ENCODE measurements around the gene CXXC5. TPM values are rescaled to one million over a fixed set of nuclear protein-coding genes. Genes with fewer than 3 reads are reported as not detected.
"Not testable (repeated sequence)": the region's sequence is repeated elsewhere in the genome, so short reads cannot be mapped to it uniquely, and the experiment has no call there.

CXXC5 gene
- total RNA-seq, 1 experiment from 2014 or later, result 97.2 TPM

DNA sequence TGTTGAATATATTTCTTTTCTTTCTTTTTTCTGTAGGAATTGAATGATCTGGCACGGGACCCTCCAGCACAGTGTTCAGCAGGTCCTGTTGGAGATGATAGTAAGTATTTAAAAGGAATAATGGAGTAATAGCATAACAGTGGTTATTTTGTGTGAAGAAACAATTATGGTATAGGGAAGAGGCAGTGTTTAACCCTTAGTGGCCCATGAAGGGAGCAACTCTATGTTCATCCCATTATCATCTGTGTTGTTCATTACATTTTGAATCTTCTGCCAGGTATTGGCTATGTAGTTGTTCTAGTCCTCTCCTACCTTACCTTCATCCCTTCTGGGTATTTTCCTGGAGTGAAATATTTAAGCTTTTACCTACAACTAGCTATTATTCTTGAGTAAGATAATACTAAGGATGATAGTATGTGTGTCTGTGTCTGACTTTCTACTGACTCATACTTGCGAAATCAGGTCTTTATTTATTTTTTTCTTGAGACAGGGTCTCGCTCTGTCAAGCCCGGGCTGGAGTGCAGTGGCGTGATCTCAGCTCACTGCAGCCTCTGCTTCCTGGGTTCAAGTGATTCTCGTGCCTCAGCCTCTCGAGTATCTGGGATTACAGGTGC is 47.7 kb upstream of the CXXC5 start:
- POLR2A ChIA-PET, result no interaction called here
- no peak overlapping the region for H3K27ac Mint-ChIP-seq
- peaks cover 28% of the 10 kb centered on the region for H3K36me3 Mint-ChIP-seq
- no peaks in the 10 kb centered on the region for H3K27me3 Mint-ChIP-seq (ENCODE audit: low read depth)
- CTCF ChIA-PET, result interaction anchor here (0.6 kb wide), 1 partner anchor 29 kb away, joined by 3 read pairs; no protein-coding TSS in a partner anchor
- H3K4me3 Mint-ChIP-seq, result no peak overlapping the region
- H3K9me3 Mint-ChIP-seq, result no peaks in the 10 kb centered on the region
- TF ChIP-seq, protein P1, sequence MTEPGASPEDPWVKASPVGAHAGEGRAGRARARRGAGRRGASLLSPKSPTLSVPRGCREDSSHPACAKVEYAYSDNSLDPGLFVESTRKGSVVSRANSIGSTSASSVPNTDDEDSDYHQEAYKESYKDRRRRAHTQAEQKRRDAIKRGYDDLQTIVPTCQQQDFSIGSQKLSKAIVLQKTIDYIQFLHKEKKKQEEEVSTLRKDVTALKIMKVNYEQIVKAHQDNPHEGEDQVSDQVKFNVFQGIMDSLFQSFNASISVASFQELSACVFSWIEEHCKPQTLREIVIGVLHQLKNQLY (CRISPR knock-in tag; IDR thresholded peaks at IDR 0.05), result no peak
- TF ChIP-seq, protein P2, sequence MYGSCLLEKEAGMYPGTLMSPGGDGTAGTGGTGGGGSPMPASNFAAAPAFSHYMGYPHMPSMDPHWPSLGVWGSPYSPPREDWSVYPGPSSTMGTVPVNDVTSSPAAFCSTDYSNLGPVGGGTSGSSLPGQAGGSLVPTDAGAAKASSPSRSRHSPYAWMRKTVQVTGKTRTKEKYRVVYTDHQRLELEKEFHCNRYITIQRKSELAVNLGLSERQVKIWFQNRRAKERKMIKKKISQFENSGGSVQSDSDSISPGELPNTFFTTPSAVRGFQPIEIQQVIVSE (CRISPR knock-in tag; IDR thresholded peaks at IDR 0.05; ENCODE audit: borderline replicate concordance), result no peak
- TF ChIP-seq MYBL2 (CRISPR knock-in tag; IDR thresholded peaks at IDR 0.05), result no peak
- no peak for TF ChIP-seq SMAD4 (CRISPR knock-in tag; IDR thresholded peaks at IDR 0.05)
- no peak for TF ChIP-seq ATF1 (CRISPR knock-in tag; IDR thresholded peaks at IDR 0.05)
- TF ChIP-seq, protein P3, sequence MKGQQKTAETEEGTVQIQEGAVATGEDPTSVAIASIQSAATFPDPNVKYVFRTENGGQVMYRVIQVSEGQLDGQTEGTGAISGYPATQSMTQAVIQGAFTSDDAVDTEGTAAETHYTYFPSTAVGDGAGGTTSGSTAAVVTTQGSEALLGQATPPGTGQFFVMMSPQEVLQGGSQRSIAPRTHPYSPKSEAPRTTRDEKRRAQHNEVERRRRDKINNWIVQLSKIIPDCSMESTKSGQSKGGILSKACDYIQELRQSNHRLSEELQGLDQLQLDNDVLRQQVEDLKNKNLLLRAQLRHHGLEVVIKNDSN (CRISPR knock-in tag; IDR thresholded peaks at IDR 0.05), result no peak
- ATAC-seq (no peak), DNase-seq (ENCODE audit: low spot score) (no peak)
- no peaks in the 10 kb centered on the region for H3K4me1 Mint-ChIP-seq

DNA sequence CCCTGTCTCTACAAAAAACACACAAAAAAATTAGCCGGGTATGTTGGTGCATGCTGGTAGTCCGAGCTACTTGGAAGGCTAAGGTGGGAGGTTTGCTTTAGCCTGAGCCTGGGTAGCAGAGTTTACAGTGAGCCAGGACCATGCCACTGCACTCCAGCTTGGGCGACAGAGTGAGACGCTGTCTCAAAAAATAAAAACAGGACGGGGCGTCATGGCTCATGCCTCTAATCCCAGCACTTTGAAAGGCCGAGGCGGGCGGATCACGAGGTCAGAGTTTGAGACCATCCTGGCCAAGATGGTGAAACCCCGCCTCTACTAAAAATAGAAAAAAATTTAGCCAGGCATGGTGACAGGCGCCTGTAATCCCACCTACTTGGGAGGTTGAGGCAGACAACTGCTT is 46.7 kb upstream of the CXXC5 start:
- TF ChIP-seq IRF2 (CRISPR knock-in tag; IDR thresholded peaks at IDR 0.05; ENCODE audit: borderline replicate concordance, low read depth) (no peak), ZNF423 (CRISPR knock-in tag; IDR thresholded peaks at IDR 0.05) (no peak), ETV6 (CRISPR knock-in tag; IDR thresholded peaks at IDR 0.05) (no peak), ZNF416 (CRISPR knock-in tag; IDR thresholded peaks at IDR 0.05) (no peak), NR1H2 (CRISPR knock-in tag; IDR thresholded peaks at IDR 0.05) (no peak), JAZF1 (CRISPR knock-in tag; IDR thresholded peaks at IDR 0.05) (no peak), TCF7 (CRISPR knock-in tag; IDR thresholded peaks at IDR 0.05; ENCODE audit: low read depth) (no peak), EMX1 (CRISPR knock-in tag; IDR thresholded peaks at IDR 0.05) (no peak)
- TF ChIP-seq, protein P4, sequence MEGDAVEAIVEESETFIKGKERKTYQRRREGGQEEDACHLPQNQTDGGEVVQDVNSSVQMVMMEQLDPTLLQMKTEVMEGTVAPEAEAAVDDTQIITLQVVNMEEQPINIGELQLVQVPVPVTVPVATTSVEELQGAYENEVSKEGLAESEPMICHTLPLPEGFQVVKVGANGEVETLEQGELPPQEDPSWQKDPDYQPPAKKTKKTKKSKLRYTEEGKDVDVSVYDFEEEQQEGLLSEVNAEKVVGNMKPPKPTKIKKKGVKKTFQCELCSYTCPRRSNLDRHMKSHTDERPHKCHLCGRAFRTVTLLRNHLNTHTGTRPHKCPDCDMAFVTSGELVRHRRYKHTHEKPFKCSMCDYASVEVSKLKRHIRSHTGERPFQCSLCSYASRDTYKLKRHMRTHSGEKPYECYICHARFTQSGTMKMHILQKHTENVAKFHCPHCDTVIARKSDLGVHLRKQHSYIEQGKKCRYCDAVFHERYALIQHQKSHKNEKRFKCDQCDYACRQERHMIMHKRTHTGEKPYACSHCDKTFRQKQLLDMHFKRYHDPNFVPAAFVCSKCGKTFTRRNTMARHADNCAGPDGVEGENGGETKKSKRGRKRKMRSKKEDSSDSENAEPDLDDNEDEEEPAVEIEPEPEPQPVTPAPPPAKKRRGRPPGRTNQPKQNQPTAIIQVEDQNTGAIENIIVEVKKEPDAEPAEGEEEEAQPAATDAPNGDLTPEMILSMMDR (IDR thresholded peaks at IDR 0.05), result no peak
- TF ChIP-seq, protein P5, sequence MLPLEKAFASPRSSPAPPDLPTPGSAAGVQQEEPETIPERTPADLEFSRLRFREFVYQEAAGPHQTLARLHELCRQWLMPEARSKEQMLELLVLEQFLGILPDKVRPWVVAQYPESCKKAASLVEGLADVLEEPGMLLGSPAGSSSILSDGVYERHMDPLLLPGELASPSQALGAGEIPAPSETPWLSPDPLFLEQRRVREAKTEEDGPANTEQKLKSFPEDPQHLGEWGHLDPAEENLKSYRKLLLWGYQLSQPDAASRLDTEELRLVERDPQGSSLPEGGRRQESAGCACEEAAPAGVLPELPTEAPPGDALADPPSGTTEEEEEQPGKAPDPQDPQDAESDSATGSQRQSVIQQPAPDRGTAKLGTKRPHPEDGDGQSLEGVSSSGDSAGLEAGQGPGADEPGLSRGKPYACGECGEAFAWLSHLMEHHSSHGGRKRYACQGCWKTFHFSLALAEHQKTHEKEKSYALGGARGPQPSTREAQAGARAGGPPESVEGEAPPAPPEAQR (CRISPR knock-in tag; IDR thresholded peaks at IDR 0.05), result no peak
- TF ChIP-seq, protein P6, sequence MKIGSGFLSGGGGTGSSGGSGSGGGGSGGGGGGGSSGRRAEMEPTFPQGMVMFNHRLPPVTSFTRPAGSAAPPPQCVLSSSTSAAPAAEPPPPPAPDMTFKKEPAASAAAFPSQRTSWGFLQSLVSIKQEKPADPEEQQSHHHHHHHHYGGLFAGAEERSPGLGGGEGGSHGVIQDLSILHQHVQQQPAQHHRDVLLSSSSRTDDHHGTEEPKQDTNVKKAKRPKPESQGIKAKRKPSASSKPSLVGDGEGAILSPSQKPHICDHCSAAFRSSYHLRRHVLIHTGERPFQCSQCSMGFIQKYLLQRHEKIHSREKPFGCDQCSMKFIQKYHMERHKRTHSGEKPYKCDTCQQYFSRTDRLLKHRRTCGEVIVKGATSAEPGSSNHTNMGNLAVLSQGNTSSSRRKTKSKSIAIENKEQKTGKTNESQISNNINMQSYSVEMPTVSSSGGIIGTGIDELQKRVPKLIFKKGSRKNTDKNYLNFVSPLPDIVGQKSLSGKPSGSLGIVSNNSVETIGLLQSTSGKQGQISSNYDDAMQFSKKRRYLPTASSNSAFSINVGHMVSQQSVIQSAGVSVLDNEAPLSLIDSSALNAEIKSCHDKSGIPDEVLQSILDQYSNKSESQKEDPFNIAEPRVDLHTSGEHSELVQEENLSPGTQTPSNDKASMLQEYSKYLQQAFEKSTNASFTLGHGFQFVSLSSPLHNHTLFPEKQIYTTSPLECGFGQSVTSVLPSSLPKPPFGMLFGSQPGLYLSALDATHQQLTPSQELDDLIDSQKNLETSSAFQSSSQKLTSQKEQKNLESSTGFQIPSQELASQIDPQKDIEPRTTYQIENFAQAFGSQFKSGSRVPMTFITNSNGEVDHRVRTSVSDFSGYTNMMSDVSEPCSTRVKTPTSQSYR (CRISPR knock-in tag; IDR thresholded peaks at IDR 0.05), result no peak
- TF ChIP-seq, protein P7, sequence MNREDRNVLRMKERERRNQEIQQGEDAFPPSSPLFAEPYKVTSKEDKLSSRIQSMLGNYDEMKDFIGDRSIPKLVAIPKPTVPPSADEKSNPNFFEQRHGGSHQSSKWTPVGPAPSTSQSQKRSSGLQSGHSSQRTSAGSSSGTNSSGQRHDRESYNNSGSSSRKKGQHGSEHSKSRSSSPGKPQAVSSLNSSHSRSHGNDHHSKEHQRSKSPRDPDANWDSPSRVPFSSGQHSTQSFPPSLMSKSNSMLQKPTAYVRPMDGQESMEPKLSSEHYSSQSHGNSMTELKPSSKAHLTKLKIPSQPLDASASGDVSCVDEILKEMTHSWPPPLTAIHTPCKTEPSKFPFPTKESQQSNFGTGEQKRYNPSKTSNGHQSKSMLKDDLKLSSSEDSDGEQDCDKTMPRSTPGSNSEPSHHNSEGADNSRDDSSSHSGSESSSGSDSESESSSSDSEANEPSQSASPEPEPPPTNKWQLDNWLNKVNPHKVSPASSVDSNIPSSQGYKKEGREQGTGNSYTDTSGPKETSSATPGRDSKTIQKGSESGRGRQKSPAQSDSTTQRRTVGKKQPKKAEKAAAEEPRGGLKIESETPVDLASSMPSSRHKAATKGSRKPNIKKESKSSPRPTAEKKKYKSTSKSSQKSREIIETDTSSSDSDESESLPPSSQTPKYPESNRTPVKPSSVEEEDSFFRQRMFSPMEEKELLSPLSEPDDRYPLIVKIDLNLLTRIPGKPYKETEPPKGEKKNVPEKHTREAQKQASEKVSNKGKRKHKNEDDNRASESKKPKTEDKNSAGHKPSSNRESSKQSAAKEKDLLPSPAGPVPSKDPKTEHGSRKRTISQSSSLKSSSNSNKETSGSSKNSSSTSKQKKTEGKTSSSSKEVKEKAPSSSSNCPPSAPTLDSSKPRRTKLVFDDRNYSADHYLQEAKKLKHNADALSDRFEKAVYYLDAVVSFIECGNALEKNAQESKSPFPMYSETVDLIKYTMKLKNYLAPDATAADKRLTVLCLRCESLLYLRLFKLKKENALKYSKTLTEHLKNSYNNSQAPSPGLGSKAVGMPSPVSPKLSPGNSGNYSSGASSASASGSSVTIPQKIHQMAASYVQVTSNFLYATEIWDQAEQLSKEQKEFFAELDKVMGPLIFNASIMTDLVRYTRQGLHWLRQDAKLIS (CRISPR knock-in tag; IDR thresholded peaks at IDR 0.05; ENCODE audit: borderline replicate concordance), result no peak
- DNase-seq (ENCODE audit: low spot score) (no peak), ATAC-seq (no peak)
- H3K27me3 Mint-ChIP-seq (ENCODE audit: low read depth), result no peaks in the 10 kb centered on the region
- peaks cover 27% of the 10 kb centered on the region for H3K36me3 Mint-ChIP-seq
- no peak overlapping the region for H3K4me3 Mint-ChIP-seq
- H3K27ac Mint-ChIP-seq, result no peak overlapping the region; the same call in 1 of the 2 replicates
- no peaks in the 10 kb centered on the region for H3K9me3 Mint-ChIP-seq
- POLR2A ChIA-PET, result no interaction called here
- H3K4me1 Mint-ChIP-seq, result no peaks in the 10 kb centered on the region
- CTCF ChIA-PET, result no interaction called here

DNA sequence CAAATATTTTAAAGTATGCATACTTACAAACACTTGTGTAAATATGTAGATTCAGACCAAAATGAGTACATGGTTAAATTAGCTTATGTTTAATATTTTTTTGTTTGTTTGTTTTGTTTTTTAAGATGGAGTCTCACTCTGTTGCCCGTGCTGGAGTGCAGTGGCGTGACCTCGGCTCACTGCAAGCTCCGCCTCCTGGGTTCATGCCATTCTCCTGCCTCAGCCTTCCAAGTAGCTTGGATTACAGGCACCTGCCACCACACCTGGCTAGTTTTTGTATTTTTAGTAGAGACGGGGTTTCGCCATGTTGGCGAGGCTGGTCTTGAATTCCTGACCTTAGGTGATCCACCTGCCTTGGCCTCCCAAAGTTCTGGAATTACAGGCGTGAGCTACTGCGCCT is 46.2 kb upstream of the CXXC5 start:
- H3K36me3 Mint-ChIP-seq, result peaks cover 27% of the 10 kb centered on the region
- CTCF ChIA-PET; H3K4me3 Mint-ChIP-seq; H3K27ac Mint-ChIP-seq; POLR2A ChIA-PET; H3K4me1 Mint-ChIP-seq; H3K9me3 Mint-ChIP-seq; DNase-seq (ENCODE audit: low spot score); H3K27me3 Mint-ChIP-seq (ENCODE audit: low read depth); ATAC-seq: not testable (repeated sequence)
